Measurements from ENCODE around the gene BRPF3. TPM values are rescaled to one million over a fixed set of nuclear protein-coding genes. Genes with fewer than 3 reads are reported as not detected.

The BRPF3 gene
- total and polyA plus RNA-seq, 9 of the 15 experiments (the other 6 are each of a cell fraction or from before 2014, with no cell fraction given), result 2.2 to 19.3 (median 8.0) TPM

- TF ChIP-seq IRF1 (CRISPR knock-in tag; IDR thresholded peaks at IDR 0.05; ENCODE audit: borderline replicate concordance) (no peak), CHD1 (IDR thresholded peaks at IDR 0.05; ENCODE audit: low read length) (no peak), ARID4B (CRISPR knock-in tag; IDR thresholded peaks at IDR 0.05) (no peak)
Measured at GRCh38 chr6:36220226-36220625, 23.7 kb downstream of the BRPF3 start (continued).

- Histone ChIP-seq H3K36me3 (ENCODE audit: control insufficient read depth, insufficient read depth, low read length) (peaks cover 52% of the 10 kb centered on the region; the same call in 2 of the 3 replicates), H3K9me3 (replicated peaks; ENCODE audit: control insufficient read depth, insufficient read depth, low read depth, low read length) (no peaks in the 10 kb centered on the region), H3K27ac (ENCODE audit: extremely low read depth, low read depth, low read length) (no peak overlapping the region), H3K27me3 (ENCODE audit: control insufficient read depth in 2 of 2, insufficient read depth in 2 of 2, low read length in 2 of 2) (no peaks in the 10 kb centered on the region), H3K9ac (ENCODE audit: insufficient read depth in 1 of 2, low read depth in 2 of 2, low read length in 2 of 2) (no peak overlapping the region; a peak in 1 of 4 replicates), H3K9me1 (ENCODE audit: control insufficient read depth, insufficient read depth, low read length) (peaks cover 14% of the 10 kb centered on the region), H3K4me1 (replicated peaks in 1 of 2; ENCODE audit: control insufficient read depth in 2 of 2, insufficient read depth in 2 of 2, low read length in 2 of 2) (peaks cover 13 to 38% of the 10 kb centered on the region in 2 experiments), H3K79me2 (ENCODE audit: control insufficient read depth, insufficient read depth, low read length) (no peaks in the 10 kb centered on the region), H3K4me3 (no peak overlapping the region), H2AFZ (ENCODE audit: low read depth, low read length) (no peak overlapping the region), H4K20me1 (replicated peaks; ENCODE audit: control insufficient read depth, insufficient read depth, low read length) (peaks cover 8% of the 10 kb centered on the region; the same call in 1 of the 2 replicates), H3K4me2 (ENCODE audit: insufficient read depth, low read length) (no peak overlapping the region)
- DNase-seq (ENCODE audit: extremely low read depth in 1 of 4, low spot score in 3 of 4) (peak in 1 of 4 experiments; percentile 30), FAIRE-seq (peak; percentile 32), ATAC-seq (no peak)
- in situ Hi-C loops (cut with MboI) (no loop called here), intact Hi-C loops (cut with micrococcal nuclease) (no loop called here)
- no TSS peak for BruUV-seq (replicated peaks)
- ChIA-PET CTCF (ENCODE audit: low intra/inter-chr PET ratio) (no interaction called here), POLR2A (interaction anchor here (3.8 kb wide), 1 partner anchor 9 kb away, joined by 14 read pairs; no protein-coding TSS in a partner anchor)
- WGBS (ENCODE audit: insufficient coverage, low coverage, missing lambda C conversion rate), result 51% methylated on average over 2 of the region's 2 CpGs
- TF ChIP-seq NR2C1 (IDR thresholded peaks at IDR 0.05), result no peak
- TF ChIP-seq NR2C1 (tag; IDR thresholded peaks at IDR 0.05), result 0 out of 2 replicates have a peak, but pooled peaks have one; percentile 54
- TF ChIP-seq ZFP1 (CRISPR knock-in tag; IDR thresholded peaks at IDR 0.05), result no peak
- no peak for TF ChIP-seq NR2C2 (CRISPR knock-in tag; IDR thresholded peaks at IDR 0.05)
- peak; percentile 24; the same call in 1 of the 2 replicates for TF ChIP-seq NR2C2 (tag; IDR thresholded peaks at IDR 0.05)
- TF ChIP-seq PBX2 (CRISPR knock-in tag; IDR thresholded peaks at IDR 0.05; ENCODE audit: low read depth), result no peak
- peak; percentile 51; the same call in 1 of the 2 replicates for TF ChIP-seq PBX2 (tag; conservative IDR thresholded peaks at IDR 0.05; ENCODE audit: low read depth)
- no peak for TF ChIP-seq HOXB6 (CRISPR knock-in tag; IDR thresholded peaks at IDR 0.05; ENCODE audit: borderline replicate concordance)
Measured at GRCh38 chr6:36221674-36222073, 25.1 kb downstream of the BRPF3 start.
